Activated CD8-positive, alpha-beta memory T cell treated with anti-CD3 and anti-CD28 coated beads for 1 hour (primary cell): ENCODE data around the gene C12orf43.

Experiments used
- DNase-seq, 2 donors: peaks; one replicate each; pipeline ENCODE4 v3.0.0-alpha.2; 2020; ENCODE audit warnings: low read depth in 1 of 2; ENCODE audit errors: extremely low read depth in 1 of 2

C12orf43 gene

GRCh38 chr12:121001060-121001459 is 15.2 kb downstream of the C12orf43 start:
- DNase-seq: no peak

- no peak for DNase-seq
These were observed 15.8 kb downstream of the C12orf43 start for GRCh38 chr12:121000530-121000929.

GRCh38 chr12:120999191-121000120 is 16.8 kb downstream of the C12orf43 start:
- no peak for DNase-seq

GRCh38 chr12:120998435-120998834 is 17.9 kb downstream of the C12orf43 start:
- no peak for DNase-seq

GRCh38 chr12:120997448-120997847 is 18.8 kb downstream of the C12orf43 start:
- DNase-seq: no peak

- DNase-seq: no peak
These were observed 20.0 kb downstream of the C12orf43 start for GRCh38 chr12:120996133-120996746.

GRCh38 chr12:120994589-120995337 is 21.5 kb downstream of the C12orf43 start:
- no peak for DNase-seq

GRCh38 chr12:120994059-120994458 is 22.2 kb downstream of the C12orf43 start:
- no peak for DNase-seq

GRCh38 chr12:120993496-120993895 is 22.8 kb downstream of the C12orf43 start:
- DNase-seq: no peak

GRCh38 chr12:120992989-120993388 is 23.3 kb downstream of the C12orf43 start:
- DNase-seq: no peak

- no peak for DNase-seq
These were observed 24.3 kb downstream of the C12orf43 start for GRCh38 chr12:120991965-120992364.

- DNase-seq: no peak
These were observed 25.7 kb downstream of the C12orf43 start for GRCh38 chr12:120990487-120991055.

- no peak for DNase-seq
These were observed 26.6 kb downstream of the C12orf43 start for GRCh38 chr12:120989687-120990086.

GRCh38 chr12:120988658-120989057 is 27.6 kb downstream of the C12orf43 start:
- DNase-seq: no peak

GRCh38 chr12:120988234-120988633 is 28.1 kb downstream of the C12orf43 start:
- DNase-seq: no peak

GRCh38 chr12:120984351-120984898 is 31.9 kb downstream of the C12orf43 start:
- DNase-seq: no peak

GRCh38 chr12:120983759-120984158 is 32.5 kb downstream of the C12orf43 start:
- no peak for DNase-seq

GRCh38 chr12:120982659-120983058 is 33.6 kb downstream of the C12orf43 start:
- no peak for DNase-seq

GRCh38 chr12:120981407-120981941 is 34.8 kb downstream of the C12orf43 start:
- no peak for DNase-seq

GRCh38 chr12:120980800-120981368 is 35.4 kb downstream of the C12orf43 start:
- no peak for DNase-seq
